HG03064 (cell line): ENCODE data around the gene KIF9.
"Not testable (repeated sequence)": the region's sequence is repeated elsewhere in the genome, so short reads cannot be mapped to it uniquely, and the experiment has no call there.

ENCODE experiments used
- ATAC-seq: cut with Tn5 transposase; IDR thresholded peaks from one replicate; pipeline ENCODE4 v1.9.1; 2021; ENCODE audit warnings: low read depth; ENCODE audit not compliant: unreplicated experiment

KIF9 gene, protein sequence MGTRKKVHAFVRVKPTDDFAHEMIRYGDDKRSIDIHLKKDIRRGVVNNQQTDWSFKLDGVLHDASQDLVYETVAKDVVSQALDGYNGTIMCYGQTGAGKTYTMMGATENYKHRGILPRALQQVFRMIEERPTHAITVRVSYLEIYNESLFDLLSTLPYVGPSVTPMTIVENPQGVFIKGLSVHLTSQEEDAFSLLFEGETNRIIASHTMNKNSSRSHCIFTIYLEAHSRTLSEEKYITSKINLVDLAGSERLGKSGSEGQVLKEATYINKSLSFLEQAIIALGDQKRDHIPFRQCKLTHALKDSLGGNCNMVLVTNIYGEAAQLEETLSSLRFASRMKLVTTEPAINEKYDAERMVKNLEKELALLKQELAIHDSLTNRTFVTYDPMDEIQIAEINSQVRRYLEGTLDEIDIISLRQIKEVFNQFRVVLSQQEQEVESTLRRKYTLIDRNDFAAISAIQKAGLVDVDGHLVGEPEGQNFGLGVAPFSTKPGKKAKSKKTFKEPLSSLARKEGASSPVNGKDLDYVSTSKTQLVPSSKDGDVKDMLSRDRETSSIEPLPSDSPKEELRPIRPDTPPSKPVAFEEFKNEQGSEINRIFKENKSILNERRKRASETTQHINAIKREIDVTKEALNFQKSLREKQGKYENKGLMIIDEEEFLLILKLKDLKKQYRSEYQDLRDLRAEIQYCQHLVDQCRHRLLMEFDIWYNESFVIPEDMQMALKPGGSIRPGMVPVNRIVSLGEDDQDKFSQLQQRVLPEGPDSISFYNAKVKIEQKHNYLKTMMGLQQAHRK

DNA sequence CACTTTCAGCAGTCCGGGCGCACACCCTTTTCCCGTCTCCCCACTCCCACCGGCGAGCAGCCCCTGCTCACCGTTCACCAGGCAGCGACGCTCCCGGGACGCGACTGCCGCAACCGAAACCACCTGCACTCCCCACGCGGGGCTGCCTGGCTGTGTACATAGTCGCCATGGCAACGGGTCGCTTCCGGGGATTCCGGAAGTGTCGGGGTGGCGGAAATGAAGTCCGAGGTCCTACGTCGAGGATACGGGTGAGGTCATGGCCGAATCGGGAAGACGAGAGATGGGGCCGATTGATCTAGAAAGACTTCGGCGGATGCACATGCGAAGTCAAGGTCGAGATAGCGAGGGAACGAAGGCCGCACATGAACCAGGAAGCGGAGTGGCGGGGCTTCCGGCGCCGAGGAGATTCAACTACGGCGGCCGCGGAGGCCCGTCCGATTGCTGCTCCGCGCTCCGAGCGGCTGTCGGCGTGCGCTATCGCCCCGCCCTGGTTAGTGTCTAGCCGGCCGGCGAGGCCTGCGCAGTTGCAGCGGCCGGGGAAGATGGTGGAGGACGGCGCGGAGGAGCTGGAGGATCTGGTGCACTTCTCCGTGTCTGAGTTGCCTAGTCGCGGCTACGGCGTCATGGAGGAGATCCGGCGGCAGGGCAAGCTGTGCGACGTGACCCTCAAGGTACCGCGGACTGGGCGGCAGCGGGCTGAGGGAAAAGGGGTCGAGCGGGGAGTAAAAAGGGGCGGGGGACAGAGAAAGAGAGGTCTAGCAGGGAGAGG is at the start of gene KIF9, which contains the start of gene KLHL18:
Gene KIF9 (minus strand): TSS at position 376 of the 769 bp plus-strand sequence. CDS start 5,425 bp downstream, outside the sequence.
Gene KLHL18 (plus strand): TSS at position 521 of the 769 bp plus-strand sequence. CDS start 22 bp downstream, at position 543.
- peak; percentile 69 for ATAC-seq

DNA sequence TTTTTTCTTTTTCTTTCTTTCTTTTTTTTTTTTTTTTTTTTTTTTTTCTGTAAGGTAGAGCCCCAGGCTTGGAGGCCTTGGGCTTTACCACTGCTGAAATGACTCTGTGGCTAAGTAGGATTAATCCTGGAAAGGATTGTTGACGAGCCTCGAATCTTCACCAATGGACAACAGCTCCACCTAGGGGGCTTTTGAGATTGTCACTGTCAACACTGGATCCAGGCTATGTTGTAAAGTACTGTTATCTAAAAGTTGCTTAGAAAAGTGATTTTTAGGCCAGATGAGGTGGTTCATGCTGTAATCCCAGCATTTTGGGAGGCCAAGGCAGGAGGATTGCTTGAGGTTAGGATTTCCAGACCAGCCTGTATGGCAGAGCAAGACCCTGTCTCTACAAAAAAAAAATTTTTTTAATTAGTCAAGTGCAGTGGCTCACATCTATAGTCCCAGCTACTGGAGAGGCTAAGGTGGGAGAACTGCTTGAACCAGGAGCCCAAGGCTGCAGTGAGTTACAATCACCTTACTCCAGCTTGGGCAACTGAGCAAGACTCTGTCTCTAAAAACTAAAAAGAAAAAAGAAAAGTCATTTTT is 41.8 kb upstream of the KIF9 start:
- ATAC-seq: no peak

DNA sequence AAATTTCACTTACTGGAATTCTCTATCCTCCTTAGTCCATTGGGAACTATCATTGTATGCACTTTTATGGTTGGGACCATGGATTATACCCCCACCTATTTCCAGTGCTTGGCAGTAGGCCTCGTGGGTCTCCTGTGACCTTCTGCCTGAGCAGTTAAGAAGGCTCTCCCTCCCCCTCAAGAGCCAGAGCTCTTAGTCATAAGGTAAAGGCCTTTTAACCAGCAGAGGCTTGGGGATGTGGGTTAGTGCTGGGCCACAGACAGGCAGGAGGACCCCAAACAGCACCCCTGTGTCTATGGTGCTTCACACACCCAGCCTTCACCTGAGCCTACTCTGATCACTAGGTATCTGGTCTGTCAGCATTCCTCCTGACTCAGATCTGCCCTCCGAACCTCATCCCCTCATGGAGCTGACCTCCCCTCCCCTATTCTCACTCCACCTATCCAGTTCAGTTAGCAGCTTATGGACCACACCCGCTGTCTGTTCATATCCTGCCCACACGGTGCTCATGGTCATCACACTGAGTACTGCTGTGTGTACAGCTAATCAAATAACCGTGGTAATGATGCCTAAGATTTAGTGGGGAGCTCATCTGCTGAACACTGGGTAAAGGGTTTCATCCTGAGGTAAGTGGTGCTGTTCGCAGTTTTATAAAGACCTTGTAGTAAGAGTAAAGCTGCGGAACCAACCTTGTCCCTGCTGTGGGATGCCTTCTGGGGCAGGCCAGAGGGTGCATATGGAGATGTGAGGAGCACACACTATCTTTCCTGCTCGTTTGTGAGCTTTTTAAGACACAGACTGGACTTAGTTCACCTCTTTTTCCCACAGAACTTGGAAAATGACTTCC is 41.1 kb upstream of the KIF9 start:
- ATAC-seq: no peak

DNA sequence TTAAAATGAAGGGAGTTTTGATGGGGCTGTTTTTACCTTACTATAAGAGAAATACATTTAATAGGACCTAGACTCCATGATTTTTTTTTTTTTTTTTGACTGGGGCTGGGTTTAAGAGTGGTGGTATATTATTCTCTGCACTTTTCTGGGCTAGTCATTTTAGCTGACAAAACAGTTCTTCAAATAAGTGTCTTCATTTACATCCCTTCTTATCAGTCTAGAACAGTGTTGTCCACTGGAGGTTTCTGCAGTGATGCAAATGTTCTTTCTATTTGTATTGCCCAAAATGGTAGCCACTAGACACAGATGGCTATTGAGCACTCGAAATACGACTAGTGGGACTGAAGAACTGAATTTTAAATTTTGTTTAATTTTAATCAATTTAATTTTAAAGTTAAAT is 37.4 kb upstream of the KIF9 start:
- ATAC-seq: no peak

DNA sequence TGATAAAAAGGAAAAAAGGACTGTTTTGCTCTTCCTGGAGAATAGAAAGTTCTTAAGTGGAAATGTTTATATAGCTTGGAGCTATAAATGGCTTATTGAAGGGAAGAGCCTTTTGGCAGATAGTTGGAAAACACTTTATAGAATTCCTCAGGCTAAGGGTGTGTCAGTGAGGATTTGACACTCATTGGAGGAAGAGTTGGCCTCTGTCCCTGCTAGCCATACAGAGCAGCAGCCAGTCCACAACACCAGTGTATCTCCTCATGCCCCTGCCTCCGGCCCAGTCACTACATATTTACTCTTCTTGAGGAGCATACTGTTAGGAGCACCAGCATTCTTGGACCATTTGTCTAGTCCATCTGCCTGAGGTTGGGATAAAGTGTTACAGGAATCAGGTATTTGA is 36.3 kb upstream of the KIF9 start:
- ATAC-seq: no peak

DNA sequence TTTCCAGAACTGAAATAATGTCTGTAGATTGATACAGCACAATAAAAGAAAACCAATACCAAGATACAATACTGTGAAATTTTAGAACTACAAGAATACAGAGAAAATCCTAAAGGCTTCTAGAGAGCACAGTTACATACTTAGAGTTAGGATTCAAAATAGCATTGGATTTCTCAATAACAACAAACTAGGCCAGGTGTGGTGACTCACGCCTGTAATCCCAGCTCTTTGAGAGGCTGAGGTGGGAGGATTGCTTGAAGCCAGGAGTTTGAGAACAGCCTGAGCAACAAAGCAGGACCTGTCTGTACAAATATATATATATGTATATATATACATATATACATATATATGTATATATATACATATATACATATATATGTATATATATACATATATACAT is 33.6 kb upstream of the KIF9 start:
- not testable (repeated sequence) for ATAC-seq

DNA sequence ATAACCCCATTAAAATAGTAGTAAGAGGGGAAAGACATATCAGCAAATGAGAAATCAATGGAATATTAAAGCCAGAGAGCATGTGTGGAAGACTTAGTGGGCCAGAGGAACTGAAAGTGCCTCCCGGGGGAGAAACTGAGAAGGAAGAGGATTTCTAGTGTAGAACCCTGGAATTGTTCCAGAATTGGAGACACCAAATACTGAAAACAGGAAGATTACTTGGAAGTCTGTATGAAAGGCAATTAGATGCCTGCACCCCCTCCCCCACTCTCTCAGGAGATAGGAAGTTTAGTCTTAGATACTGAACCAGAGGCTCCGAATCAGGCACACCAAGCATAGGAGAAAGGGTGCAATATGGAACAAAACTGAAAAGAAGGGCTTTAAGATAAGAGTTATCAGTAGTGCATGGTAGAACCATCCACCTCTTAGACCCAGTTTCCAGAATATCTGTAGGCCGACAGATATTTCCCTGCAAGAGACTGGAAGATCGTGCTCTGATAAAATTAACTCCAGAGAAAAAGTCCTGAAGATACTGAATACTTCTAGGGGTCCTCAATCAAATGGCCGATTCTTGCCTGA is 32.6 kb upstream of the KIF9 start:
- ATAC-seq: no peak

DNA sequence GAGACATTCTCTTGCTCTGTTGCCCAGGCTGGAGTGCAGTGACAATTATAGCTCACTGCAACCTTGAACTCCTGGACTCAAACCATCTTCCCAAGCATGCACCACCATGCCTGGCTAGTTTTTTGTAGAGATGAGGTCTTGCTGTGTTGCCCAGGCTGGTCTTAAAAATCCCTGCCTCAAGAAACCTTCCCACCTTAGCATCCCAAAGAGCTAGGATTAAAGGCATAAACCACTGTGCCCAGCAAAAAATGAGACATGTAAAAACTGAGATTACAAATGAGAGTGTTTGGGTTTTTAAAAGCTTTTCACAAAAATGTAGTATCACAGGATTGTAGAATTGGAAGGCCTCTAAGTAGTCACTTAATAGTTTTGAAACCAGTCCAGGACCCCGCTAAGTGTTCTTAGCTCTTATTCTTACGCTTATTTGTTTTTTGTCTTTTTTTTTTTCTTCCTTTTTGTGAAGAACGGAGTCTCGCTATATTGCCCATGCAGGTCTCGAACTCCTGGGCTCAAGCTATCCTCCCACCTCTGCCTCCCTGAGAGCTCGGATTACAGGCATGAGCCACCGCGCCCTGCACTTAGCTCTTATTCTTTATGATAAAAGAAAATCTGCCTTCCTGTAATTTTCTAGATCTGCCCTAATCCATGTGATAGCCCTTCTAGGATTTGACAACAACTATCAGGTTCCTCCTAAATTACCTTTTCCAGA is 31.6 kb upstream of the KIF9 start:
- ATAC-seq: no peak

DNA sequence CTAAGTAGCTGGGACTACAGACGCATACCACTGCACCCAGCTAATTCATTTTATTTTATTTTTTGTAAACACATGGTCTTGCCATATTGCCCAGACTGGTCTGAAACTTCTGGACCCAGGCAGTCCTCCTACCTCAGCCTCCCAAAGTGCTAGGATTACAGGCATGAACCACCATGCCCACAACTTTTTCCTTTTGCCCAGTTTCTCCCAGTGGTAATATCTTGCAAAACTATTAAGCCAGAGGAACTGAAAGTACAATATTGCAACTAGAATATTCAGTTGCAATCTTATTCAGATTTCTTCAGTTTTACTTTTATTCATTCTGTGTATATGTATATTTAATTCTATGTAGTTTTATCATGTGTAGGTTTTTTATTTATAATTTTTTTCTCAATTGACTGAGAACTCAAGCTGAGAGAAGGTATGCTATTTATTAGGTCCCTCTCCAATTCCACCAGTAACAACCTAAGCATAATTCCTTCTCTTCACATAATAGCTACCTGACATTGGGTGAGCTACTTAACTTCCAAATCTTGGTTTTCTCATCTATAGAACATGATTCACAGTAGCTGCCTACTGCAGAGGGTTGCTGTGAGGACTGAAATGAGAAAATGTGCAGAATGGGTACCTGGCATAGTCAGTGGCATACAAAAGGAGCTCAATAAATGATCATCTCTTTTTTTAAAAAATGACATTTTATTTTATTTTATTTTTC is 30.9 kb upstream of the KIF9 start:
- ATAC-seq: no peak

DNA sequence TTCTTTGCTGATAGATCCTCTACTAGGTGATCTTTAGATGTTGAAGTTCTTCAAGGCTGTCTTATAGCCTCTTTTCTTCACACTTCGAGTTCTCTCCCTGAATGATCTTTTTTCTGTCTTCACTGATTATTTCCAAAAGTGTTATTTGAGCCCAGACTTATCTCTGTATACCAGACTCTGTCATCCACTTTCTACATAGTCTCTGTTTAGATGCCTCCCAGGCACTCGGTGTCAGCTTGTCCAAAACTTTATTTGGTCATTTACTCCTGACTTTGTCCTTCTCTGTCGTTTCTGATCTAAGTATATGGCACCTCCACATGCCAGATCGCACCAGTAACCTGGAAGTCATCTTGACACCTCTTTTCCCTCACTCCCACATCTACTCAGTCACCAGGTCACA is 27.8 kb upstream of the KIF9 start:
- ATAC-seq: no peak

DNA sequence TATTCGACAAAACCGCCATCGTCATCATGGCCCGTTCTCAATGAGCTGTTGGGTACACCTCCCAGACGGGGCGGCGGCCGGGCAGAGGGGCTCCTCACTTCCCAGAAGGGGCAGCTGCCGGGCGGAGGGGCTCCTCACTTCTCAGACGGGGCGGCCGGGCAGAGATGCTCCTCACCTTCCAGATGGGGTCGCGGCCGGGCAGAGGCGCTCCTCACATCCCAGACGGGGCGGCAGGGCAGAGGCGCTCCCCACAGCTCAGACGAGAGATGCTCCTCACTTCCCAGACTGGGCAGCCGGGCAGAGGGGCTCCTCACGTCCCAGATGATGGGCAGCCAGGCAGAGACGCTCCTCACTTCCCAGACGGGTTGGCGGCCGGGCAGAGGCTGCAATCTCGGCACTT is 26.6 kb upstream of the KIF9 start:
- ATAC-seq: not testable (repeated sequence)

DNA sequence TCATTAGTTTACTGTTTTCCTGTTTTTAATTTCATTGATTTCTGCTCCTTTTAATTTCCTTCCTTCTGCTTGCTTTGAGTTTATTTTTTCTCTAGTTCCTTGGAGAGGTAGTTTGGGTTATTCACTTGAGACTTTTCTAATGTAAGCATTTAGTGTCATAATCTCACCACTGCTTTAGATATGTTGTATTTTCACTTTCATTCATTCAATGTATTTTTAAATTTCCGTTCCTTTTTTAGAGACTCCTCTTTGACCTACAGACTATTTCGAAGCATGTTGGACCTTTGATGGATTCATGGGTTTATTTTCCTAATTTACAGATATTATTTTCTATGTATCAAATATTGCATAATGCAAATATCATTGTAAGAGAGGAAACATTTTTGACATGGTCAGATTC is 23.4 kb upstream of the KIF9 start:
- ATAC-seq: no peak

DNA sequence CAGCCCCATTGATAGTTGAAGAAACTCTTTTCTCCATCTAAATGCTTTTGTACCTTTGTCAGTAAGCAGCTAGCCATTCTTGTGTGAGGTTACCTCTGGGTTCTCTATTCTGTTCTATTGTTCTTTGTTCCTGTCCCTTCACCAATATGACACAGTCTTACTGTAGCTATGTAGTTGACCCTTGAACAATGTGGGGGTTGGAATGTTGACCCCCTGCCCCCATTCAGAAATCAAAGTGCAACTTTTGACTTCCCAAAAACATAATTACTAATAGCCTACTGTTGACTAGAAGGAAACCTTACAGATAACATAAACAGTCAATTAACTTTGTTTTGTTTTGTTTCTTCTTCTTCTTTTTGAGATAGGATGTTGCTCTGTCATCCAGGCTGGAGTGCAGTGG is 18.9 kb upstream of the KIF9 start:
- no peak for ATAC-seq

DNA sequence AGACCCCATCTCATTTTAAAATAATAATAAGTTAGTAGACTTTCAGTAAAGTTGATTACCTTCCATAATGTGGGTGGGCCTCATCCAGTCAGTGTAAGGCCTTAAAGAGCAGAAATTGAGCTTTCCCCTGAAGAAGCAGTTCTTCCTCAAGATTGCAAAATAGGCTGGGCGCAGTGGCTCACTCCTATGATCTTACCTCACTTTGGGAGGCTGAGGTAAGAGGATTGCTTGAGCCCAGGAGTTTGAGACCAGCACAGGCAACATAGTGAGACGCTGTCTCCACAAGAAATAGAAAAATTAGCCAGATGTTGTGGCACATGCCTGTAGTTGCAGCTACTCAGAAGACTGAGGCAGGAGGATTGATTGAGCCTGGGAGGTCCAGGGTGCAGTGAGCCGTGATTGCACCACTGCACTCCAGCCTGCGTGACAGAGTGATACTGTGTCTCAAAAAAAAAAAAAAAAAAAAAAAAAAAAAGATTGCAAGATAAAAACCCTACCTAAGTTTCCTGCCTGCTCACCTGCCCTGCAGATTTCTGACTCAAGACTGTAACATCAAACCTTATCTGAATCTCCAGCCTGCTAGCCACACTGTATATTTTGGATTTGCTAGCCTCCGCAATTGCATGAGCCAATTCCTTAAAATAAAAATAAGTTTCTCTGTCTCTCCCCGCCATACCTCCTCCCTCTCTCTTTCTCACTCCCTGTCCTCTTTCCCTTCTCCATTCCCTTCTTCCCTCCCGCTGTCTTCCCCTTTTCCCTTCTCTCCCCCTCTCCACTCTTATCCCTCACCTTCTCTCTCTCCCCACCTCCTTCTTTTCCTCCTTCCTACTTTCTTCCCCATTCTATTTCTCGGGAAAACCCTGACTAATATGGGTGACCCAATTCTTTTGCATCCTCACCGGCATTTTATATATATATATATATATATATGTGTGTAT is 17.1 kb upstream of the KIF9 start:
- no peak for ATAC-seq

DNA sequence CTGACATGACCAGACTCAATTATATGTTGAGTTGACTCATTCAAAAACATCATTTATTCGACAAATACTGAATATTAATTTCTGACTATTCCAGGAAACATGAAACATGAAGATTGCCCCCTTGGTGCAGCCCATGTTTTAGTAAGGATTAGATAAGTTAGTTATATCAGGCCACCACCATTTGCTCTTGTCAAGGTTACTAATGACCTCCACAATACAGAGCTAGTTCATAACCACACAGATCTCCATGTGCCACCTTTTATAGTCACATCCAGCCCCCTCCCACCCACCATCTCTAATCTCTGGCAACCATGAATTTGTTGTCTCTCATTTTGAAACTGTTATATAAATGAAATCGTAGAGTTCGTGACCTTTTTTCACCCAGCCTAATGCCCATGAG is 15.8 kb upstream of the KIF9 start:
- no peak for ATAC-seq

DNA sequence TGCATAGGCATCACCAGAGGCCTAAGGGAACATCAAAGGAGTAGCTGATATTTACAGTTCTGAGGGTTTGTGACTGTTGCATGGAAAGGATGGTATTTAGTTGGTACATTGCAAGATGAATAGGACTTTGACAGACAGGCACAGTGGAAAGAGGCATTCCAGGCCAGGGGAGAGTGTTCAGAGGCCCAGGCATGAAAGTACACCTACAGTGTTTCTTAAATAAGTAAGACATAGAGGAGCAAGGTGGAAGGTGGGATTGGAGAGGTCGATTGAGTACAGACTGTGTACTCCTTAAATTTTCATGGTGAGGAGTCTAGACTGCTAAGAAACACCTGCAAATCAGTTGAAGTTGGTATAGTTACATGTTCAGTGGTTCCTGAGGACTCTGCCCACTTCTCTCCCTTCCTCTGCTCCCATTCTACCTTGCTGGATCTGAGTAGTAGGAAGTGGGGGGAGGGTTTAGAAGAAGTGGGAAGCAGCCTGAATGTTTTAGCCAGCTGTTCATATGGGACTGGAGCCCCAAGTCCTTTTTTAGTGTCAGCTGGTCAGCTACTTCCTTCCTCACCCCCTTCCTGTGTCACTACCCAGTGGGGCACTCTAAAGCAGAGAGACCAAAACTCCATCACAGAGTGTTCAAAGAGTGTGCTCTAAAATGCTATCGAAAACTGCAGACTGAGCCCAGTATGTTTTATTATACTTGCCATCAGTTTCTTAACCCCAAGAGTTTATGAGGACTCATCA is 14.1 kb upstream of the KIF9 start:
- ATAC-seq: no peak
